CD4-positive, alpha-beta T cell treated with Interleukin-17A for 4 hours (primary cell): Measurements from ENCODE around the gene MAP3K5.

Experiments
- DNase-seq: peaks from one replicate; pipeline ENCODE4 v3.0.0-alpha.2; 2020; ENCODE audit warnings: mixed read lengths

MAP3K5 gene

DNA sequence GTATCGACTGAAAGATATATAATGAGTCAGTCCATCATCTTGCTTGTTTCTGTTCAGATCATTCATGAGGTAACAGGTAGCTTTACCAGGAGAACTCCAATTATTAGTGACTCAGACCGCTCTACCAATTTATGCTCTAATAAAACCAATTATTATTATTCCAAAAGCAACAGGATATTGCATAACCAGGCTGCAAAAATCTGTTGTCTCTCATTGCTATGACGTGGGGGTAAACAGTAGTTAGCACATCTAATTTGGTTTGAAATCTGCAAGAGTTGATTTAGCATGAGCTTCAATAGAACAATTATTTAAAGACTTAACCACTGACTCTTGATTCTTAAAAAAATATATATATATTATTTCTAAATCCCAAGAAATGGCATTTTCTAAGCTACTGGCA lies 151.1 kb downstream of the MAP3K5 start:
- no peak for DNase-seq

DNA sequence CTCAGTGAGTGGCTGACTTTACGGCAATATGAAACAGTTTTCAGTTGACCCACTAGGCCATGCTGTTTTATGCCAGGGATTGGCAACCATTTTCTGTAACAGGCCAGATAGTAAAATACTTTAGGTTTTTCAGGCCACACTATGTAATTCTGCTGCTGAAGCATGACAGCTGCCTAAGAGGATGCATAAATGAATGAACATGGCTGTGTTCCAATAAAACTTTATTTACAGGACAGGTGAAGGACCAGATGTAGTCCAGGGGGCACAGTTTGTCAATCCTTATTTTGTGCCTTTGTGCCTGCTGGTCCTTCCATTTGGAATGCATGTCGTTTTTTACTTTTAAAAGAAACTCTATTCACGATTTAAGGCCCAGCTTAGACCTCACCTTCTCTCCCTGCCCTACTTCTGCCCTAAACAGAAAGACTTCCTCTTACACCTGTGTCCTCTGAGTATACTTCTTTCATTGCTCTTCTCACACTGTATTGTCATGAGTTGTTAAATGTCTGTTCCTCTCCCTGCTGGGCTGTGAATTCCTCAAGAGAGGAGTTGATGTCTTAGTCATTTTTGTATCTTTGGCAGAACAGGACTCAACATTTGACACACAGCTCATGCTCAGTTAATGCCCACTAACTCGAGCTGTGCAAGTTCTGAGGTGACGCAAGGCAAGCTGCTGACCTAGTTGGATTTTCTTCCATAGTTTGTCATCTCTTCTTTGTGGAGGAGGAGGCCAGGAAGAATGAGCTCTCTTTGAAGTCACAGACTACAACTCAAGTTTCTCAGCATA lies 152.0 kb downstream of the MAP3K5 start:
- no peak for DNase-seq

DNA sequence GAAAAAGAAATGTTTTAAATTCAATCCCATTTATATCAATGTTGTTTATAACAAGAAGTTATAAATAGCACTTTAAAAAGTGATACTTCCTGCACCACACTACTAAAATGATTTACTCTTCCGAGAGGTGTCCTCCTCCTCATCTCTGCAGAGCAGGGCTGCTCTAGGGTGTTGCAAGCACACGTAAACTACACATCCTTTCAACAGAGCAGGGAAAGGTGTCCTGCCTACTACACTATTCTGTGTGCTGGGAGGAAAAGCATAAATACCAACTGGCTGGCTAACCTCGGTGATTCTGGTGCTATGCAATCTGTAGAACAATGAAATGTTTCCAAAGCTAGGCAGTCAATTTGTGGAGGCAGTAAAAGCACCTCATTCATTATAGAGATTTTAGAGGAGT lies 152.6 kb downstream of the MAP3K5 start:
- no peak for DNase-seq

- no peak for DNase-seq
Observed at GRCh38 chr6:136635615-136636014, 156.7 kb downstream of the MAP3K5 start.

DNA sequence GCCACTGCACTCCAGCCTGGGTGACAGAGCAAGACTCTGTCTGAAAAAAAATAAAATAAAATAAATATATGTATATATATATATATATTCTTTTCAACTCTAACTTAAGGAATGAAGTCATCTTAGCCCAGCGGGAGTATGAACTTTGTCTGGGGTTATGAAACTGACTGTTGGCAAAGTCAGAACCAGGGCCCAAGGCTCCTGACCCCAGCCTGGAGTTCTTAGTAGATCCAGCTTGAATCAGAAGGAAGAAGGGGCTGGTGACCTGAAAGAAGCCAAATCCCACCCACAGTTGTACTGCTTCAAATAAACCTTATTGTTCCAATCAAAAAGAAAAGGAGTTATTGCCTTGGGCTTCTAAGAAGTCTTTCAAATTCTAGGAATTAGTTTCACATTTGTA lies 158.9 kb downstream of the MAP3K5 start:
- no peak for DNase-seq

- DNase-seq: no peak
Observed at GRCh38 chr6:136628996-136629395, 163.3 kb downstream of the MAP3K5 start.

DNA sequence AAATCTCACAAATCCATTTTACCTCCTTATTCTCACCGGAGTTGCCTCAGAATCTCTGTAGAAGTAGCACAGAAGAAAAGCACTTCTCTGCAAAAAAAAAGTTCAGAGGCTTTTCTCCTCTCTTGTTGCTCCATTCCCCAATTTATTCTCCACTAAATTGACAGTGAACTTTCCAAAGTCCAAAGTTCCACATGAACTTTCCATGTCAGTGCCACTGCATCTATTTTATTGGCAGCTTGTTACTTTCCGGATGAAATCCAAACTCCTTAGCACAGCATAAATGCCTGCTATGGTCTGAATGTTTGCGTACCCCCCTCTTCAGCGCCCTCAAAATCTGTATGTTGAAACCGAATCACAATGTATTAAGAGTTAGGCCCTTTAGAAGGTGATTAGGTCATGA lies 165.1 kb downstream of the MAP3K5 start:
- no peak for DNase-seq

GRCh38 chr6:136625293-136625692 lies 167.0 kb downstream of the MAP3K5 start:
- DNase-seq: no peak

DNA sequence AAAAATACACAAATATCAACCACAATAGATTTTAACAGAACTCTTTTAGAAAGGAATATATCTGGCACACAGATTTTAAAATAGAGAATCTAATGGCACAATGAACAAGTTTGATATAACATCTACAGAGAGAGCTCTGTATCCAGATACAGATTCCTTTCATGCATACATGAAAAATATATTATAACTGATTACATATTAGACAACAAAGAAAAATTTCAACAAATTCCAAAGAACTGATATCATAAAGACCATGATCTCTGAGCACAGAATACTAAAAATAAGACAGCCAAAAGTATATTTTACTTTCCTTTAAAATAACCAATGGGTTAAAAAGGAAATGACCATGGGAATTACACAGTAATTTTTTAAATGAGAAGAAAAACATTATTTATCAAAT lies 167.9 kb downstream of the MAP3K5 start:
- DNase-seq: no peak

DNA sequence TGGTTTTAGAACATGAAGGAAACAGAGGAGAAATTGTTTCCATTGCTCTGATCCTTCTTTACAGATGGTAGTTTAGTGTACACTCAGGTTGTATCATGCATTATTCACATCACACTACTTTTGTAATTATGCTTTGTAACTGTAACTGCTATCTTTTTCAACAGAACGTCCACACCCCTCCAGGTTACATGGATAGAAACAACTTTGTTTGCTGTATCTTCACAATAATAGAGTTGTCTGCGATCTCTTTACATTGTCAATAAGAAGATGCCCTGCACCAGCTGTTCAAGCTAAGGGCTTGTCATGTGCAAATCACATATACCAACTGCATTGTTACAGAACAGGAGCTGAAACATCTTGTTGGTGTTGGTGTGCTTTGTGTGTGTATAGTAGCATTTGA lies 174.2 kb downstream of the MAP3K5 start:
- no peak for DNase-seq

DNA sequence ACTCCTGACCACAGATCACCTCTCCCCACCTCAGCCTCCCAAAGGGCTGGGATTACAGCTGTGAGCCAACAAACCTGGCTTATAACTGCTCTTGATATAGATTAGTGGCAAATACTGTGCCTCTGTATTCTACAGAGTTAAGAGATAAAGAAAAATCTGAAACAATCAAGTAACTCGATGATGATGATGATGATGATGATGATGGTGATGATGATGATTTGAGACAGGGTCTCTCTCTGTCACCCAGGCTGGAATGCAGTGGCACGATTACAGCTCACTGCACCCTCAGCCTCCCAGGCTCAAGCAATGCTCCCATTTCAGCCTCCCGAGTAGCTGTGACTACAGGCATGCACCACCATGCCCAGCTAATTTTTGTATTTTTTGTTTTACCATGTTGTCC lies 175.8 kb downstream of the MAP3K5 start:
- DNase-seq: no peak

DNA sequence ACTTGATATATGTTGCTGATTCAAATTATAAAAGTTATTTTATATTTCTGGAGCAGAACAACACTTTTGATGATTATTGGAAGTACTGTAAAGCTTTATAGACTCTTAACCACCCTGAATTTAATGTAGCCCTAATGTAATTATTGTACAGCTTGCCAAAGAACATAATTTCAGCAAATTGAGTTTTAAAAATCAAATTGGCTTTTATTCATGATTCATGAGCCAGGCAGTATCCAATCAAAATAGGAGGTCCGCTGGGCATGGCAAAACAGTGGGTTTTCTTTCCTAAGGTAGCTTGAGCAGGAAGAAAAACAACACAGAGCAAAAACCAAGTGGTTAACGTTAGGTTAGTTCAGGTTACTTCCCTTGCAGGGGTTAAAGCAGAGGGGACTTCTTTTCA lies 177.3 kb downstream of the MAP3K5 start:
- DNase-seq: no peak

GRCh38 chr6:136614350-136614749 lies 177.9 kb downstream of the MAP3K5 start:
- DNase-seq: no peak

DNA sequence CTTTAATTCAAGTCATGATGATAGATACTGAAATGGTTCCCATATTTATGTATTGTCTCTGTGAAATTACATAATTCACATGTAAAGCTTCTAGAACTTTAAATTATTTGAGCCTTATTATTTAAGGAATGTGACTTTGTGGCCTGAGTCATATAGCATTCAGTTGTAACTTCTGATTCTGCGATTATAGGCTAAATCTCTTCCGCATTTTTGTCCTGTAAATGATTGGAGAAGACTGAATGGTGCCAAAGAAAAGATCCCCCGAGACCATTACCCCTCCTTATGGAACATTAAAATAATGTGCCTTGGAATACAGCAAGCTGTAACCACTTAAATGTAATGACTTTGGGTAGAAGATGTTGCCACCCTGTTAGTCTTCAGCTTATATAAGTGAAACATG lies 178.8 kb downstream of the MAP3K5 start:
- DNase-seq: no peak

GRCh38 chr6:136612666-136613389 lies 179.4 kb downstream of the MAP3K5 start:
- DNase-seq: no peak

DNA sequence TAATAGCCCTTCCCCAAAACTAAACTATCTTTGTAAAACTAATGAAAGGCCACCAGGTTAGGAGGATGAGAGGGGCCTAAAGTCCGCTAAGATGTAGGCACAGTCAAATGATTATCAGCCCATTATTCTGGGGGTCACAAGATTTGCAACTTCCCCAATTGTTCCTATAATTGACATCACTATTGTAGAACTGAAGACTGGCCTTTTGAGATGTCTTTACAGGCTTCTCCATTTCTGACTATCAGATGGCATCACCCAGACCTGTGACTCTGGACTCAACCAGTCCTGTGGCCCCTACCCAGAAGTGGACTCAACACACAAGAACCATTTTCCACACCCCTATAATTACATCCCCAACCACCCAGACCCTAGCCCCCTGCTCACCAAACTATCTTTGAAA lies 180.5 kb downstream of the MAP3K5 start:
- no peak for DNase-seq

- DNase-seq: no peak
Observed at GRCh38 chr6:136611133-136611532, 181.1 kb downstream of the MAP3K5 start.

- DNase-seq: no peak
Observed at GRCh38 chr6:136609873-136610706, 182.2 kb downstream of the MAP3K5 start.

- no peak for DNase-seq
Observed at GRCh38 chr6:136608991-136609390, 183.3 kb downstream of the MAP3K5 start.

DNA sequence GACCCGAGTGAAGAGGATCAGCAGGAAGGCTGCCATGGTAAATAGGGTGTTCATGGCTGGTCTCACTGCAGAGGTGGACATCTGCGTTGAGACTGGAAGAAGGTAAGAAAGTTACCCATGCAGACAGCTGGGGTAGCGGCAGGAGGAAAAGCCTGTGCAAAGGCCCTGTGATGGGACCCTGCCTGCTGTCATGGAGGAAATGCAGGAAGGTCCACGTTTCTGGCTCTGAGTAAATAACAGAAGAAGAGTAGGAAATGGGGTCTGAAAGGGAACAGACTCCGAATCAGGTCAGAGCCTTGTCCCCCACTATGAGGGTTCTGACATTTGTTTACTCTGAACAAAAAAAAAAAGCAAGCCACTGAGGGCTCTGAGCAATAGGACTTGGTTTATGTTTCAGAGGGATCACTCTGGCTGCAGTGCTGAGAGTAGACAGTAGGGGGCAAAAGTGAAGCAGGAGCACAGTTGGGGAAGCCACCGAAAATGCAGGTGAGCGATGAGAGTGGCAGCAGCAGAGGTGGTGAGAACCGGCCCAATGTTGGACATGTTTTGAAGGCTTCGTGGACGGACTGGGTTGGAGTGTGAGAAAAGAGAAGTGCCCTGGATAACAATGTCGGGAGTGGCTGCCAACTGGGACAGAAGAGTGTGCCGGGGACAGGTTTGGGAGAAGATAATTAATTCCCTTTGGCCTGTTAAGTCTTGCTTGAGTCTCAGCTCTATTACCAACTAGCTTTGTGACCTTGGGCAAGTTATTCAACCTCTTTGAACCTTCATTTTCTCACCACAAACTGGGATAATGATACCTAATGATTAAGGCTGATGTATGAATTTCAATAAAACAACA lies 184.1 kb downstream of the MAP3K5 start:
- peak; percentile 82 for DNase-seq

DNA sequence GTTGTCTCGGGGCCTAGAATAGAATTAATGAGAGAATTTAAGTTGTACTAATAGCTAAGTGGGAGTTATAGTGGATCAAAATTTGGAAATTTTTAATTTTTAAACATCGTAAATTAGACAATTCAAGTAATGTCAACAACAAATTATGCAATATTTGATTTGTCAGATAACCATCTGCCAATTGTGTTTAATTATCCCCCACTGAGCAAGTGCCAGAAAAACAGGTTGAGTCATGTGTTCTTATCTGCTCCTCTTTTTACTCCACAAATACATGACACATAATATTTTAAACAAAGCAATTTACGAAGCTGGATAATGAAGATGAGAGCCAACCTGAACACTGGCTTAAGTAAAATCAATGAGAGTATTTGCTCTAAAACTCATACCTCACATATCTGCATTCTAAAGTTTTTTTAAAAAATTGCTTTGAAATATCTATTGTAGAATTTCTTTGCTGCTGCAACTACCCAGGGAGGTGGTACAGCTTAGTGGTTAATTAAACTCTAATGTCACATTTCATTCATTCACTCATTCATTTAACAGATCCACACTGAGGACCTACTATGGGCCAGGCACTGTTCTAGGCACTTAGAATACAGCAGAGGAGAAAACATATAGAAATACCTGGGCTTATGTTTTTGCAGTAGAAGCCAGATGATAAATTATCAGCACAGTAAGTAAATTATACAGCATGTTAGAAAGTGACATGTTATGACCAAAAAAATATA lies 184.9 kb downstream of the MAP3K5 start:
- no peak for DNase-seq

DNA sequence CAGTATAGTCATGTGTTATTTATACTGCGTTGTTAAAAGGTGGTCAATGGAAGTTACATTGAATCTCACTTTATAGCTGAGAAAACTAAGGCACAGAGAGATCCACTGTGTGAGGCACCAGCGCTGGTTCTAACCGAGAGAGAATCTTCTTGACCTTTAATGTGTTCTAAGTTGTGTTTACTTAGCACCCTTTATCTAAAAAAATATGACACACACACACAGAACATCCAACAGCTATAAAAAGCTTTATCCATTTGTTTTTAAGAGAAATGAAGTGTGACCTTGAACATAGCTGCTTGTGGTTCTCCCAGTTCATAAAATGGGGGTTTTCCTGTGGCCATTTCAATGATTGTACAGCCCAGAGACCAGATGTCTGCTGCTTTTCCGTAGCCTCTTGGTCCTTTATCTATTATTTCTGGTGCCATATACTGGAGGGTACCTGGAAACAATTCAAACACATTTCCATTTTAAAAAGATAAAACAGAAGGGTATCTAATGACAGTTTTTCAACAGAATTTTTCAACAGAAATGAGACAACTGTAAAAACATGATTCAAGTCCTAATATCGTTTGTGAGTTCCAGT lies 187.3 kb downstream of the MAP3K5 start:
- DNase-seq: no peak
